GM18499 (cell line): ENCODE measurements around the gene DCAF7.

Source experiments
- ATAC-seq: cut with Tn5 transposase; IDR thresholded peaks from one replicate; pipeline ENCODE4 v1.9.1; 2021; ENCODE audit warnings: moderate number of reproducible peaks; ENCODE audit not compliant: insufficient read depth, unreplicated experiment

DCAF7 gene

DNA sequence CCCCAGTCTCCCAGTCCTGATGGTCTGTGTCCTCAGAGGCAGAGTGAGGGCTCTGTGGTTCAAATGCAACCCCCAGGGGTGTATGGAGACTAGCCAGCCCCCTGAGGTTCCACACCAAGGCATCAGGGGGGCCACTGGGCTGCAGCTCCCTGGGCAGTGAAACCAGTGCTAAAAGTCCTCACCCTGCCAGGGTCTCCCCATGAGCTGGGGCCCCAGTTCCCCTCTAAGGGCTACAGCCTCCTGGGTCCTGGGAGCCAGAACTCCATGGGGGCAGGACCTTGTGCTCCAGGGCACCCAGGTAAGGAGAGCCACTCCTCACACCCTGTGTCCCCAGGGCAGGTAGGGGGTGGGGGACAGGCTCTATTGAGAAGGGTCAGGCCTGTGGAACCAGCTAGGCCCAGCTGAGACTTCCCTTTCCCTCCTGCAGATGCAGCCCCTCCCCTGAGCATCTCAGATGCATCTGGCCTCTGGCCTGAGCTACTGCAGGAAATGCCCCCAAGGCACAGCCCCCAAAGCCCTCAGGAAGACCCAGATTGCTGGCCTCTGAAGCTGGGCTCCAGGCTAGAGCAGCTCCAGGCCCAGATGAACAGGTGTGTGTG is 6.4 kb upstream of the DCAF7 start:
- no peak for ATAC-seq

- no peak for ATAC-seq
Observed at GRCh38 chr17:63544467-63545301, 5.6 kb upstream of the DCAF7 start.

- ATAC-seq = no peak
Observed at GRCh38 chr17:63546308-63547082, 3.8 kb upstream of the DCAF7 start.

- ATAC-seq = no peak
Observed at GRCh38 chr17:63547083-63547523, 3.2 kb upstream of the DCAF7 start.

DNA sequence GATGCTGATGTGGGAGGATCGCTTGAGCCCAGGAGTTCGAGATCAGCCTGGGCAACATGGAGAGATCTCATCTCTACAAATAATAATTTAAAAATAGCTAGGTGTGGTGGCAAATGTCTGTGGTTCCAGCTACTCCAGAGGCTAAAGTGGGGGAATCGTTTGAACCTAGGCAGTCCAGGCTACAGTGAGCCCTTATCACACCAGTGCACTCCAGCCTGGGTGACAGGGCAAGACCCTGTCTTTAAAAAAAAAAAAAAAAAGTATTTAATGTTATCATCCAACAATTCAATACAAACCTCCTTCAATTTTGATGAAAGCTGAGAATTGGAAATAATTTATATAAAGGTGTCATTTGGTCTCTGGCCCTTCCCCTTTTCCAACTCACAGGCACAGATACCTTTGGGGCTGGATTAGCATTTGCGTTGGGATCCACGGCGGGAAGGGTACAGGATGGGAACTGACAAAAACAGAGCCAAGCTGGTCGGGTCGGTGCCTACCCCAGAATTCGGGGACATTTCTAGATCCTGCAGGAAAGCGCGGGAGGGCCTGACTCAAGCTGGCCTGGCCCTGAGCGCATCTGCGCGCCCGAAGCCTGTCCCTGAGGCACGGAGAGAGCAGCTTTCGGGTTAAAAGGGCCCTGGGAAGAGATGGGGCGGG is 860 bp upstream of the DCAF7 start:
- peak; percentile 8 for ATAC-seq

DNA sequence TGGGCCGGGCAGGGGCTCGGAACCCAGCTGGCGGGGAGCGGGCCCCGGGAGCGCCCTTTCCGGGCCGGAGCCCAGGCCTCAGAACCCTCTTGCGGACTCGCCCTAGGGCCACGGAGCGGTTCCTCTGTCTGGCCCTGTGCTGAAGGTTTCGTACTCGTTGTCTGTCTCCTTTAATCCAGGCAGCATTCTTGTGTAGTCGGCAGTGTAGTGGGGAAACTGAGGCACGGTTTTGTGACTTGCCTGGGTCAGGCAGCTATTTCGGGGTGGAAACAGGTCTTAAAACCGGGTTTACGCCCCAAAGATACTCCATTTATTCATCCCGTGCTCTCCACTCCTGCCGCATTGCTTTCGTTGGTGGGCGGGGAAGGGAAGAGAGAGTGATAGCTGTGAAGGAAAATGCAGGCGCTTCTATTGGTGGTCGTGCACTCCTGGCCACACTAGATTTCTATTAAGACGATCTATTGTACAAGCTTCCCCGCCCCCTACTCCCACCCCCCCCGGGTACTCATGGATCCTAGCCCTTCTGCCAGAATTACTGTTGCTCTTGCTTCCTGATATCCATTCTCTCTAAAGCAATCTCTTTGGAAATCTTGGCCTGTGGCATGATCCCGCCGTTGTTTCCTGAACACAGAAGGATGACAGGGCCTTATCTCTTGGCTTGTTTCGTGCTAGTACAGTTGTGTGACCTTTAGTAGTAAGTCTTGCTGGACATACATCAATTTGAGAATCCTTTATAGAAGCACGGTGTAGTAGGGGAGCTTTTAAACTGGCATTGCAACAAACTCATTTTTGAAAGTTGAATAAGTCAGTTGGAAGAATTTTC is 751 bp downstream of the DCAF7 start:
- ATAC-seq = no peak

- ATAC-seq = no peak
Observed at GRCh38 chr17:63552211-63552610, 1.9 kb downstream of the DCAF7 start.

DNA sequence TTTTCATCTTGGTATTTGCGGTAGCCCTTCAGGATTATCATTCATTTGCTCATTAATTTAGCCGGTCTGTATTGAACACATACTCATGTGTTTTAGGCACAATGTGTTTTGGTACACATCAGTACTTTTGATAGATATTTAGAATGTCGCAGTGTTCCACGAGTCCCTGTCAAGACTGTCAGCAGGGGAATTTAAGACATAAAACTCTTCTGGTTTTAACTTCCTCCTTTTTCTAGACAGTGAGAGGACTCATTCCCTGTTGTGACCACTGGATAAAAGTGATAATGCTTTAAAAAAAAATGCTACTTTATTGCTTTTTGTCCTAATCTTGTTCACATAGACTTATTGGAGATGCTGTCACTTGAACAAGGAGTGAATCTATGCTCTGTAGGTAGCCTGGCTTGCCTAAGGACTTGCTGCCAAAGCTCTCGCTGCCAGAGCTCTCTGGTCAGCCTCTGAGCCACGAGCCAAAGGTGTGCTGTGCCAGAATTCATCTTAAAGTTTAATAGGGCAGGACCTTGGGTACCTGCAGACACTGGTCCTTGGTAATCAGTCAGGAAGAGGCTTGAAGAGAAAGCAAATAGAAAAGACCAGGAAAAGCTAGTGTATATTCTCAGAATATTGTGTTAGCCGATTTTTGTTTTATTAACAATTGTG is 5.4 kb downstream of the DCAF7 start:
- ATAC-seq = no peak

DNA sequence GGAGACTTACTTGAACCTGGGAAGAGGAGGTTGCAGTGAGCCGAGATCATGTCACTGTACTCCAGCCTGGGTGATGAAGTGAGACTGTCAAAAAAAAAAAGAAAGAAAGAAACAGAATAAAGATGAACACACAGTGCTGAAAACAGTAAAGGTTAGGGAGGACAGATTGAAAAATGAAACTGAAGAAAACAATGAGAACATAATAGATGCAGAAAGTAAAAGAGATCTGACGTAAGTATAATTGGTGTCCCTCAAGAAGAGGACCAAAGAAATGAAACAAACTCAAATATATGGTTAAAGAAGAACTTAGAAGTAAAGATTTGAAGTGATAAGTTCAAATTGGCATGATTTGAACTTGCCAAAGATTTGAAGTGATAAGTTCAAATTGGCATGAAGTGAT is 7.1 kb downstream of the DCAF7 start:
- no peak for ATAC-seq

DNA sequence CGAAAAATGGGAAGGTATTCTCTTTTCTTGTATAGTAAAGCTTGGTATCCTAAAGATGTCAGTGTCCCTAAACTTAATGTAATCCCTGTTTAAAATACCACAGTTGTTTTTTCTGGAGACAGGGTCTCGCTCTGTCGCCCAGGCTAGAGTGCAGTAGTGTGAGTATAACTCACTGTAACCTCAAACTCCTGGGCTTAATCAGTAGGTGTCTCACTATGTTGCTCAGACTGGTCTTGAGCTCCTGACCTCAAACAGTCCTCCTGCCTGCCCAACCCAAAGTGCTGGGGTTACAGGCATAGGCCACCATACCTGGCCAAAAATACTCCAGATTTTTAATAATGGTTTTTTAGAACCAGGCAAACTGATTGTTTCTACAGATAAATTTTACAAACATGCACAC is 8.2 kb downstream of the DCAF7 start:
- ATAC-seq = no peak

DNA sequence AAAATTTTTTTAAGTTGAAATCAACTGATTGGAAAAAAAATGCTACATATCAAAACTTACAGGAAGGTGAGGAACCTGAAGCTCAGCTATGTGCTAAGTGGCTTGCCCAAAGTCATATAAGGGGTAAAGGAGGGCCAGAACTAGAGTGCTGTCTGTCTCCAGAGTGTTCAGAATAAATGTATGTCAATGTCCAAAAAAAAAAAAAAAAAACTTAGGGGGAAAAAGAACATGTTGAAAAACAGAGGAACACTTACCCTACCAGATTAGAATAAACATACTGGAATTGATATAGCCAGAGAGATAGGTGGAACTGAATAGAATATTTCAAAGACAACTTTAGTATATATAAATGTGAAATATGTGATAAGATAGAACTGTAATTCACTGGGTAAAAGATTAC is 11.5 kb downstream of the DCAF7 start:
- no peak for ATAC-seq

- no peak for ATAC-seq
Observed at GRCh38 chr17:63563339-63563738, 13.1 kb downstream of the DCAF7 start.

GRCh38 chr17:63564562-63564961 is 14.3 kb downstream of the DCAF7 start:
- no peak for ATAC-seq

GRCh38 chr17:63567229-63567628 is 17.0 kb downstream of the DCAF7 start:
- ATAC-seq = no peak

DNA sequence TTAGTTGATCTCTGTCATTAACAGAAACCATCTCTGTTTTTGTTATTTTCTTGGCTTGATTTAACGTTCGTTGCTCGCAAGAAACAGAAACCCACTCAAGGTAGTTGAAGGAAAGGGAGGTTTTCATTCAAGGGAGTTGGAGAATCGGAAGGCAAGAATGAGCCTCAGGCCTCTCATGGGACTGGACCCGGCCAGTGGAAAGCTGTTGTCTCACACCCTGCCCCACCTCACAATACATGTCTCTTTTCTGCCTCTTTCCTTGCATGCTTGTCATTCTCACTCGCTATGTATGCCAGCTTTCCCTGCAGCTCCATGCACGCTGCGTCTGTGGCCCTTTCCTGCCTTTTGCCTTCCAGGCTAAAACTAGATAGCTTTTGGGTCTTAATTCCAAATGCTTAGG is 18.3 kb downstream of the DCAF7 start:
- no peak for ATAC-seq

GRCh38 chr17:63571632-63572310 is 21.5 kb downstream of the DCAF7 start:
- ATAC-seq = no peak

- ATAC-seq = no peak
Observed at GRCh38 chr17:63573634-63574033, 23.4 kb downstream of the DCAF7 start.

DNA sequence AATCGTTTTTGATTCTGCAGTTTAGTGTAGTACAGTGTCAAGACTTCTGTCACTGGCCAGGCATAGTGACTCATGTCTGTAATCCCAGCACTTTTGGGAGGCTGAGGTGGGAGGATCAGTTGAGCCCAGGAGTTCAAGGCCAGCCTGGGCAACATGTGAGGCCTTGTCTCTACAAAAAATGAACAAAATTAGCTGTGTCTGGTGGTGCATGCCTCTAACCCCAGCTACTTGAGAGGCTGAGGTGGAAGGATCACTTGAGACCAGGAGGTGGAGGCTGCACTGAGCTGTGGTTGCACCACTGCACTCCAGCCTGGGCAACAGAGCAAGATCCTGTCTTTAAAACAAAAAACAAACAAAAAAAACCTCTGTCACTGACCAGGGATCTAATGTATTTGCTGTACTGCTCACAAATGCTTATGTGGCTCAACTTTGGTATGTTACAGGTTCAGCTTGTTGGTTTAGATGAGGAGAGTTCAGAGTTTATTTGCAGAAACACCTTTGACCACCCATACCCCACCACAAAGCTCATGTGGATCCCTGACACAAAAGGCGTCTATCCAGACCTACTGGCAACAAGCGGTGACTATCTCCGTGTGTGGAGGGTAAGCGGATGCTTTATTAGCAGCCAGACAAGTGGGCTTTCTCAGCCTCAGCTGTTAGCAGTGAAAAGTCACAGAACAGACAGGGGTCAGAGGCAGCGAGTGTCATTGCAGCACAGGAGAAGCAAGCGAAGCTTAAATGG is 27.9 kb downstream of the DCAF7 start:
- ATAC-seq = no peak
